PC-9 (cell line): ENCODE results near the gene DCLK2. TPM values are rescaled to one million over a fixed set of nuclear protein-coding genes. Genes with fewer than 3 reads are reported as not detected.

Source experiments
- BruUV-seq: library from RNA; stranded (reverse); fragments of 400-500 nt; replicated peaks from 2 replicates; lab custom pipeline; 2021; lab: Mats Ljungman, UMichigan
- CTCF ChIA-PET: fragments of 300-600 bp; sonication (Branson Sonifier 250); formaldehyde crosslinking; loops from one replicate; lab custom pipeline; 2022; ENCODE audit warnings: antibody characterized with exemption; lab: Charles Lee
- POLR2A ChIA-PET: fragments of 300-600 bp; sonication (Branson Sonifier 250); formaldehyde crosslinking; loops from one replicate; lab custom pipeline; 2022; ENCODE audit warnings: antibody characterized with exemption; ENCODE audit not compliant: unreplicated experiment; lab: Charles Lee
- DNase-seq, 2 experiments: peaks; one replicate each; pipeline versions ENCODE4 v3.0.0 to v3.0.0-alpha.2; 2015 to 2022; ENCODE audit warnings: mixed read lengths in 1 of 2
- H2AFZ ChIP-seq: fragments of 200-600 bp; sonication (generic); 2 replicates; pipeline ENCODE4 v1.8.1; 2017; ENCODE audit warnings: antibody characterized with exemption
- H3F3A ChIP-seq: fragments of 200-600 bp; sonication (generic); 2 replicates; pipeline ENCODE4 v1.8.1; 2017; ENCODE audit warnings: antibody characterized with exemption, mild to moderate bottlenecking, low read depth; ENCODE audit not compliant: insufficient read depth
- H3K27ac ChIP-seq: fragments of 200-600 bp; sonication (generic); 2 replicates; pipeline ENCODE4 v1.6.1; 2016; ENCODE audit warnings: mixed run types
- H3K27me3 ChIP-seq: fragments of 200-600 bp; sonication (generic); 2 replicates; pipeline ENCODE4 v1.6.1; 2016; ENCODE audit warnings: low read depth, mixed run types; ENCODE audit not compliant: insufficient read depth
- H3K36me3 ChIP-seq: fragments of 200-600 bp; sonication (generic); 2 replicates; pipeline ENCODE4 v1.6.1; 2016; ENCODE audit warnings: low read depth, mixed run types
- H3K4me1 ChIP-seq: fragments of 200-600 bp; sonication (generic); replicated peaks from 2 replicates; pipeline ENCODE4 v1.6.1; 2016; ENCODE audit warnings: mixed run types; ENCODE audit not compliant: insufficient read depth
- H3K4me2 ChIP-seq: fragments of 200-600 bp; sonication (generic); 2 replicates; pipeline ENCODE4 v1.6.1; 2017; ENCODE audit warnings: mixed run types
- H3K4me3 ChIP-seq: fragments of 200-600 bp; sonication (generic); 2 replicates; pipeline ENCODE4 v1.6.1; 2016; ENCODE audit warnings: mixed run types
- H3K79me2 ChIP-seq: fragments of 200-600 bp; sonication (generic); 2 replicates; pipeline ENCODE4 v1.6.1; 2017; ENCODE audit warnings: low read depth, mixed run types
- H3K9me2 ChIP-seq: fragments of 200-600 bp; sonication (generic); 2 replicates; pipeline ENCODE4 v1.8.1; 2017; ENCODE audit warnings: mild to moderate bottlenecking; ENCODE audit not compliant: insufficient read depth
- H3K9me3 ChIP-seq: fragments of 200-600 bp; sonication (generic); 2 replicates; pipeline ENCODE4 v1.8.1; 2016; ENCODE audit warnings: low read depth; ENCODE audit not compliant: insufficient read depth
- H4K20me1 ChIP-seq: fragments of 200-600 bp; sonication (generic); 2 replicates; pipeline ENCODE4 v1.8.1; 2017; ENCODE audit not compliant: insufficient read depth
- EZH2 ChIP-seq: fragments of 200-600 bp; sonication (generic); IDR thresholded peaks from 2 replicates; pipeline ENCODE4 v1.8.0; 2017; ENCODE audit warnings: antibody characterized with exemption, low read depth
- intact Hi-C: fragments of 100-400 bp; cut with micrococcal nuclease; formaldehyde crosslinking; loops from one replicate; pipeline ENCODE4 v1.10.0; 2022; ENCODE audit not compliant: unreplicated experiment
- total RNA-seq: library from RNA; stranded (reverse); gene quantifications from 2 replicates; pipeline ENCODE4 v1.2.3, GENCODE V29; 2021
- TF ChIP-seq, protein P1 (sequence below): fragments of 200-600 bp; sonication (generic); conservative IDR thresholded peaks from 2 replicates; pipeline ENCODE4 v1.6.1; 2017; ENCODE audit warnings: mixed run types, antibody characterized with exemption, mild to moderate bottlenecking, moderate library complexity

The DCLK2 gene
- total RNA-seq, 1 experiment from 2014 or later: 0.41 TPM

- no peak overlapping the region for H3K27ac ChIP-seq
- BruUV-seq: no TSS peak
- no peak for DNase-seq
- intact Hi-C loops: no loop called here
- ChIA-PET POLR2A (no interaction called here), CTCF (no interaction called here)
- H3K4me2 ChIP-seq: no peak overlapping the region
- no peaks in the 10 kb centered on the region for H3K27me3 ChIP-seq
- no peaks in the 10 kb centered on the region for H3F3A ChIP-seq
- H2AFZ ChIP-seq: no peak overlapping the region
- H3K4me1 ChIP-seq: no peaks in the 10 kb centered on the region
- H3K36me3 ChIP-seq: no peaks in the 10 kb centered on the region
- no peaks in the 10 kb centered on the region for H3K79me2 ChIP-seq
- H3K9me2 ChIP-seq: no peaks in the 10 kb centered on the region
- no peaks in the 10 kb centered on the region for H4K20me1 ChIP-seq
- no peaks in the 10 kb centered on the region for H3K9me3 ChIP-seq
- H3K4me3 ChIP-seq: no peak overlapping the region
- no peak for TF ChIP-seq EZH2
- TF ChIP-seq, protein P1, sequence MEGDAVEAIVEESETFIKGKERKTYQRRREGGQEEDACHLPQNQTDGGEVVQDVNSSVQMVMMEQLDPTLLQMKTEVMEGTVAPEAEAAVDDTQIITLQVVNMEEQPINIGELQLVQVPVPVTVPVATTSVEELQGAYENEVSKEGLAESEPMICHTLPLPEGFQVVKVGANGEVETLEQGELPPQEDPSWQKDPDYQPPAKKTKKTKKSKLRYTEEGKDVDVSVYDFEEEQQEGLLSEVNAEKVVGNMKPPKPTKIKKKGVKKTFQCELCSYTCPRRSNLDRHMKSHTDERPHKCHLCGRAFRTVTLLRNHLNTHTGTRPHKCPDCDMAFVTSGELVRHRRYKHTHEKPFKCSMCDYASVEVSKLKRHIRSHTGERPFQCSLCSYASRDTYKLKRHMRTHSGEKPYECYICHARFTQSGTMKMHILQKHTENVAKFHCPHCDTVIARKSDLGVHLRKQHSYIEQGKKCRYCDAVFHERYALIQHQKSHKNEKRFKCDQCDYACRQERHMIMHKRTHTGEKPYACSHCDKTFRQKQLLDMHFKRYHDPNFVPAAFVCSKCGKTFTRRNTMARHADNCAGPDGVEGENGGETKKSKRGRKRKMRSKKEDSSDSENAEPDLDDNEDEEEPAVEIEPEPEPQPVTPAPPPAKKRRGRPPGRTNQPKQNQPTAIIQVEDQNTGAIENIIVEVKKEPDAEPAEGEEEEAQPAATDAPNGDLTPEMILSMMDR: no peak
These were observed 12.5 kb upstream of the DCLK2 start for GRCh38 chr4:150065740-150066139.

DNA sequence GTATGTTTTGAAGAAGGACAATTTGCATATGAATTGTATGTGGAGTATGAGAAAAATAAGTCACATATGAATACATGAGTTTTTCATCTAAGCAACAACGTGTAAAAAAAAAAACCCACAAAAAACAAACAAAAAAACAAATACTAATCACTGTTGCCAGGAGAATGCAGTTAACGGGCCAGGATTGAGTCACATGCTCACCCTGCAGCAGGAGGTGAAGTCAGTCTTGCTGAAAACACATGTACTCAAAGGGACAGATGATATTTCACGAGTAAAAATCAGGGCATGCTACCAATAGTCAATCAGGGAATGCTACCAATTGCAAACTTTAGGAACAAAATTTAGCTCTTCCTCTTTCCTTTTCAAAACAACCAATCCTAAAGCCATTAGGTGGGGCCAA lies 10.4 kb upstream of the DCLK2 start:
- ChIA-PET CTCF (no interaction called here), POLR2A (no interaction called here)
- TF ChIP-seq, protein P1: no peak
- no peak for TF ChIP-seq EZH2
- H3K4me2 ChIP-seq: no peak overlapping the region
- no peaks in the 10 kb centered on the region for H3K27me3 ChIP-seq
- H3K79me2 ChIP-seq: no peaks in the 10 kb centered on the region
- no peaks in the 10 kb centered on the region for H3K9me3 ChIP-seq
- no peak overlapping the region for H3K4me3 ChIP-seq
- BruUV-seq: no TSS peak
- H3K27ac ChIP-seq: no peak overlapping the region
- H4K20me1 ChIP-seq: no peaks in the 10 kb centered on the region
- H3K36me3 ChIP-seq: no peaks in the 10 kb centered on the region
- intact Hi-C loops: no loop called here
- H2AFZ ChIP-seq: no peak overlapping the region
- H3K9me2 ChIP-seq: no peaks in the 10 kb centered on the region
- H3K4me1 ChIP-seq: peaks cover 3% of the 10 kb centered on the region; the same call in 1 of the 2 replicates
- no peak for DNase-seq
- no peaks in the 10 kb centered on the region for H3F3A ChIP-seq

- H3K27me3 ChIP-seq: no peaks in the 10 kb centered on the region
- H3K4me2 ChIP-seq: no peak overlapping the region
- no peaks in the 10 kb centered on the region for H4K20me1 ChIP-seq
- H3K27ac ChIP-seq: no peak overlapping the region
- no TSS peak for BruUV-seq
- TF ChIP-seq EZH2: no peak
- TF ChIP-seq, protein P1: no peak
- no peaks in the 10 kb centered on the region for H3K36me3 ChIP-seq
- H3K9me3 ChIP-seq: no peaks in the 10 kb centered on the region
- H3F3A ChIP-seq: no peaks in the 10 kb centered on the region
- no peaks in the 10 kb centered on the region for H3K79me2 ChIP-seq
- POLR2A ChIA-PET: no interaction called here
- DNase-seq: no peak
- intact Hi-C loops: no loop called here
- no peaks in the 10 kb centered on the region for H3K9me2 ChIP-seq
- H3K4me3 ChIP-seq: no peak overlapping the region
- H3K4me1 ChIP-seq: peaks cover 8% of the 10 kb centered on the region; the same call in 1 of the 2 replicates
- CTCF ChIA-PET: no interaction called here
- H2AFZ ChIP-seq: no peak overlapping the region
These were observed 9.8 kb upstream of the DCLK2 start for GRCh38 chr4:150068300-150068960.
